G401.6 (cell line): ENCODE results near the gene FAM13A.

Experiments
- FAIRE-seq: peaks from 2 replicates; lab custom pipeline; 2012; peaks lifted over from hg19 to GRCh38; lab: Jason Lieb, UNC

FAM13A gene

GRCh38 chr4:88713782-88714181, 343.2 kb downstream of the FAM13A start:
- FAIRE-seq: no peak

- no peak for FAIRE-seq
These were observed 347.0 kb downstream of the FAM13A start for GRCh38 chr4:88709989-88710388.

GRCh38 chr4:88706574-88706973, 350.4 kb downstream of the FAM13A start:
- FAIRE-seq: no peak

DNA sequence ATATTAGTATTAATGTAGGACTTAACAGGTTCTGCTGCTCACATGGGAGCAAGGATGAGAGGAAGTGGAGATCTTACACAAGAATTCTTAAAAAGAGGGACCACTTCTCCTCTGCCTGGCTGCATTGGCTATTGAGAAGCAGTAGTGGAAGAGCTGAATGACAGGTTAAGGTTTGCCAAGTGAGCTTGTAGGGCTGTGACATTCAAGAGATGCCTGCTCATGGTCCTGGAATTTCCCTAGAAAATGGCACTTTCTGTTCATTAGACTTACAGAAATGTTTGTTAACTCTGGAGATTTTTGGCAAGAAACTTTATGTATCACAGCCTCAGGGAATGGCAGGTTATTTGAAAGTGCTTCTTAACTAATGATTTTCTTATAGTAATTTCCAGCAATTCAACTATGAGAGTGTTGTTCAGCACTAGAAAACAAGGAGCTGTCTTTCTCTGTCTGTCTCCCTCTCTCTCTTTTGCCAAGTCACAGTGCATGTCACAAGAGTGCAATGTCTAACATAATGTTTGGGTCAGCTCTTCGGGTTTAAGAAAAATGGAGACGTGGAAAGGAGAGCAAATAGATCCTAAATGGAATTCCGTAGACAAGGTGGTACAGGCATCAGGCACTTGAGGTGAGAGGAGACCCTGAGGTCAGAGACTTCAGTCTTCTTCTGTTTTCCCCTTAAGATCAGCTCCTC, 351.0 kb downstream of the FAM13A start:
- no peak for FAIRE-seq

GRCh38 chr4:88705223-88705622, 351.8 kb downstream of the FAM13A start:
- no peak for FAIRE-seq

DNA sequence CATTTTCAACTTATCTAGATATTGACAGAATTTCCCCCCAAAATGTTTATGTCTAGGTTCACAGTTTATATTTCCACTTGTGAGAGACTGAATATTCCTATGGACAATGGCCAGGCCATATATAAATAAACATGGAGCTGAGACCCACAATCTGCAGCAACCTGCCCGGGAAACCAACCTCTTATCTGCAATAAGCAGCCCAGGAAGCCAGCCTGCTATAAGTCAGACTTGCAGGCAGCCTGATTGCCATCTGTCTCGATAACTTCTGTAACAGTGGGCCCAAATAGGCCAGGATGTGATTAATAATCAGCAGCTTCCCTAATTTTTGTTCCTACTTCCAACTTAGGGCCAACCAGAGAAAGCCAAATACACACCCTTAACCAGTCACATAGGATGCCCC, 354.2 kb downstream of the FAM13A start:
- no peak for FAIRE-seq

GRCh38 chr4:88698519-88698918, 358.5 kb downstream of the FAM13A start:
- no peak for FAIRE-seq

- FAIRE-seq: no peak
These were observed 359.2 kb downstream of the FAM13A start, which contains the start of gene NAP1L5 for GRCh38 chr4:88697588-88698329. NAP1L5 (minus strand) TSS chr4:88697829; CDS start chr4:88697754, 75 bp downstream.

DNA sequence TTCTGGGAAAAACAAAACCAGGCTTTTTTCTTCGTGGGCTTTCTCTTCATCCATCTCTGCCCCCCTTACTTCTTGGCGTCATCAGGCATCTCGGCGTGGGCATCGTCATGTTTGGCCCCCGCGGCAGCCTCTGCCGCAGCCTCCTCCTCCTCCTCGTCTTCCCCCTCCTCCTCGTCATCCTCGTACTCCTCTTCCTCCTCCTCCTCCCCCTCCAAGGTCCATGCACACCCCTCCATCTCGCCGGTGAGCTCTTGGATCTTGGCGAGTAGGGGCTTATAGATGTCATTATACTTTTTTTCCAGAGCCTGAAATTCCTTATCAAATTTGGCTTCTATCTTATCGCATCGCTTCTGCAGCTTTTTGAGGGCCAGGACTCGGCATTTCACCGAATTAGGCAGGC, 359.8 kb downstream of the FAM13A start:
- FAIRE-seq: no peak

DNA sequence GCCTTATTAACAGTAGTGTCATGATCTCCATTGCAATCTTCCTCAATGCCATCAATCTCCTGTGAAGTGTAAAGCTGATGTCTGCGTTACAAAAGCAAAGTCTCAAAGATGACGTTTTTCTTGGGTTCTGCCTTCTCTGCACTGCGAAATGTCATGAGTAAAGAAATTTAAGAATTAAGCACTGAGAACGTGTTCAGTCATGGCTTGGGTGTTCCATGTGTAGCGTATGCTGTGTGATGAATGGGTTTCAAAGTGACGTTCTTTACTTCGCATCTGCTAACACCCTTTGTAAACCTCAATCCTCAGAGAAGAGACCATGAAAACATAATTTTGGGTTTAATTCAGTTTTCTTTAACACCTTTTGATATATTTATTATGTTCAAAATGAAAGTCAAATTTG, 360.4 kb downstream of the FAM13A start:
- no peak for FAIRE-seq

DNA sequence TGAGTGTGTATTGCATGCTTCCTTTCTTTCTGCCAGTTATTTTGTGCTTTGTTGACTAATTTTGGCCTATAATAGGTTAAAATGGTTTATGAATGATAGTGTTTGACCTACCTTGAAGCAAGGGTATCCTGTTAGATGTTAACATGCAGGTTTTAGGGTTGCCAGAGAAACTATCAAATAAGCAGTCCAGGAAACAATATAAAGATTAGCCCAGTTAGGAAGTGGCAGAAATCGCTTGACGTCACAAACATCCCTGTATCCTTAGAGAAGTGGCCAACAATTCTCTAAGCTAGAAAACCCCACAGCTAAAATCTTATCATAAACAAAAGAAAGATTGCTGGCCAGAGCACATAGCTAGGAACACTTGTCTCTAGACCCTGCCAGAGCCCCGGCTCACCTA, 363.2 kb downstream of the FAM13A start:
- FAIRE-seq: no peak

DNA sequence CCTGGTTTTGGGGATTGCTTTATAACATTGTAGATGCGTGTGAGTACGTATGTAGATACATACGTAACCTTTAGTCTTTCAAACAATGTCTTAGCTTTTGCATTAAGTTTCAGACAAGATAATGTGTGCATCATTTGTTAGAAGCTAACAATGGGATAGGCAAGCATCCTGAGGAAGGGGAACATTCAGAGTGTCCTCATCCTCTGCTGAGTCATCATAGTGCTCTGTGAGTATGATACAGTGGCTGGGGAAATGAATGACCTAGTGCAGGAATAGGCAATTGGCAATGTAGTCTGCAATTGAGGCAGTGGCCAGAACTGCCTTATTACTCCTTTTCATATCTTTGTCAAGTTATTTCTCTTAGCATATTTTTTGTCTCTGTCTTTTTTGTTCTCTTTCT, 366.6 kb downstream of the FAM13A start:
- no peak for FAIRE-seq

GRCh38 chr4:88681209-88681608, 375.8 kb downstream of the FAM13A start:
- FAIRE-seq: no peak
